OCI-LY1 (cell line): ENCODE measurements around the gene DENND1A.

Experiments
- H2AFZ ChIP-seq: fragments of 200-600 bp; sonication (generic), shearing (Covaris generic); 2 replicates; pipeline ENCODE4 v1.6.0; 2014; ENCODE audit warnings: antibody characterized with exemption, mild to moderate bottlenecking, low read length
- H3F3A ChIP-seq: fragments of 200-600 bp; sonication (generic), shearing (Covaris generic); 2 replicates; pipeline ENCODE4 v1.6.0; 2014; ENCODE audit warnings: mild to moderate bottlenecking, antibody characterized with exemption, low read length, moderate library complexity; ENCODE audit not compliant: insufficient read depth
- H3K27ac ChIP-seq: fragments of 200-600 bp; sonication (generic); 2 replicates; pipeline ENCODE4 v1.5.1; 2014; ENCODE audit warnings: low read length, mixed run types, mild to moderate bottlenecking, low read depth; ENCODE audit not compliant: poor library complexity, severe bottlenecking
- H3K27me3 ChIP-seq: fragments of 200-600 bp; sonication (generic); 2 replicates; pipeline ENCODE4 v1.6.0; 2014; ENCODE audit warnings: antibody characterized with exemption, mild to moderate bottlenecking, low read length, moderate library complexity; ENCODE audit not compliant: insufficient read depth
- H3K36me3 ChIP-seq: fragments of 200-600 bp; sonication (generic); 2 replicates; pipeline ENCODE4 v1.6.1; 2014; ENCODE audit warnings: mild to moderate bottlenecking, antibody characterized with exemption, low read length, moderate library complexity, mixed read lengths; ENCODE audit not compliant: insufficient read depth
- H3K4me1 ChIP-seq: fragments of 200-600 bp; sonication (generic); 2 replicates; pipeline ENCODE4 v1.5.1; 2014; ENCODE audit warnings: mild to moderate bottlenecking, low read length, moderate library complexity; ENCODE audit not compliant: insufficient read depth, severe bottlenecking
- H3K4me2 ChIP-seq: fragments of 200-600 bp; sonication (generic), shearing (Covaris generic); 2 replicates; pipeline ENCODE4 v1.6.1; 2014; ENCODE audit warnings: low read length
- H3K4me3 ChIP-seq: fragments of 200-600 bp; sonication (generic); 2 replicates; pipeline ENCODE4 v1.5.1; 2014; ENCODE audit warnings: low read length, low read depth, mild to moderate bottlenecking, mixed read lengths; ENCODE audit not compliant: poor library complexity, severe bottlenecking
- H3K79me2 ChIP-seq: fragments of 200-600 bp; shearing (Covaris generic); 2 replicates; pipeline ENCODE4 v1.6.1; 2016; ENCODE audit warnings: mixed run types, low read length, mixed read lengths; ENCODE audit not compliant: insufficient read depth
- H3K9ac ChIP-seq: fragments of 200-600 bp; sonication (generic), shearing (Covaris generic); 2 replicates; pipeline ENCODE4 v1.6.1; 2014; ENCODE audit warnings: mild to moderate bottlenecking, low read length, mixed read lengths
- H3K9me2 ChIP-seq: fragments of 200-600 bp; sonication (generic), shearing (Covaris generic); 2 replicates; pipeline ENCODE4 v1.6.1; 2014; ENCODE audit warnings: low read depth, mild to moderate bottlenecking, low read length, mixed read lengths
- H3K9me3 ChIP-seq: fragments of 200-600 bp; shearing (Covaris generic); 2 replicates; pipeline ENCODE4 v1.6.1; 2014; ENCODE audit warnings: low read length, mixed read lengths
- H4K20me1 ChIP-seq: fragments of 200-600 bp; sonication (generic), shearing (Covaris generic); 2 replicates; pipeline ENCODE4 v1.6.0; 2016; ENCODE audit warnings: mild to moderate bottlenecking, low read length; ENCODE audit not compliant: insufficient read depth
- CTCF ChIP-seq: fragments of 200-600 bp; sonication (generic), shearing (Covaris generic); IDR thresholded peaks from 2 replicates; pipeline ENCODE4 v1.5.1; 2017; ENCODE audit warnings: mild to moderate bottlenecking, antibody characterized with exemption, low read length, moderate library complexity, mixed read lengths
- EZH2 ChIP-seq: fragments of 200-600 bp; sonication (generic), shearing (Covaris generic); IDR thresholded peaks from 2 replicates; pipeline ENCODE4 v1.8.0; 2017; ENCODE audit warnings: borderline replicate concordance, mixed run types, mild to moderate bottlenecking, antibody characterized with exemption, low read length, moderate library complexity, mixed read lengths

The DENND1A gene

GRCh38 chr9:123860603-123861002 is 69.3 kb downstream of the DENND1A start:
- H3K27ac ChIP-seq: no peak overlapping the region
- no peaks in the 10 kb centered on the region for H3K9me3 ChIP-seq
- no peak overlapping the region for H2AFZ ChIP-seq
- H4K20me1 ChIP-seq: no peaks in the 10 kb centered on the region
- H3K79me2 ChIP-seq: no peaks in the 10 kb centered on the region
- H3K27me3 ChIP-seq: no peaks in the 10 kb centered on the region
- no peak overlapping the region for H3K4me3 ChIP-seq
- TF ChIP-seq CTCF (no peak), EZH2 (no peak)
- no peak overlapping the region for H3K4me2 ChIP-seq
- no peaks in the 10 kb centered on the region for H3F3A ChIP-seq
- H3K9ac ChIP-seq: no peak overlapping the region
- no peaks in the 10 kb centered on the region for H3K9me2 ChIP-seq
- H3K4me1 ChIP-seq: peaks cover 3% of the 10 kb centered on the region
- no peaks in the 10 kb centered on the region for H3K36me3 ChIP-seq

- no peaks in the 10 kb centered on the region for H3F3A ChIP-seq
- no peak overlapping the region for H3K27ac ChIP-seq
- TF ChIP-seq EZH2: no peak
- TF ChIP-seq CTCF: no peak
Measured at GRCh38 chr9:123852403-123852802, 77.5 kb downstream of the DENND1A start.

DNA sequence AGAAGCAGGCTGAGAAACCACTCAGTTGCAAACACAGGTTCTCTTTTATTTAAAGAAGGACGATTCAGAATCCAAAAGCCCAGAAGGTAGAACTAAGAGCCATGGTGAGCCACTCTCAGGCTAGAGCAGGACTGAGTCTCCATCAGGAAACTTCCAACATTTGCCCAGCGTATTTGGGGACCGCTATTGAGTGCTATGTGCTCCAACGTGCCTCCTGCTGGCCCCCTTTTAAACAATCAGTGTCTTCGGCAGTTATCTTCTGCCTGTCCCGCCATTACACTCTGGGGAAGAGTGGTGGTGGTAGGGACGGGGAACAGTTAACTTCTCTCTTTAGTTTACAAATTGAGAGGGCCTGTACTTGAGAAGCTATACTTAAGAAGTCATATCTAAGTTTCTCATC is 78.1 kb downstream of the DENND1A start:
- Histone ChIP-seq H4K20me1 (no peaks in the 10 kb centered on the region), H3K4me1 (no peaks in the 10 kb centered on the region), H2AFZ (no peak overlapping the region), H3F3A (no peaks in the 10 kb centered on the region), H3K4me2 (no peak overlapping the region), H3K9me2 (no peaks in the 10 kb centered on the region), H3K9me3 (peaks cover 8% of the 10 kb centered on the region), H3K36me3 (no peaks in the 10 kb centered on the region), H3K9ac (no peak overlapping the region), H3K27me3 (no peaks in the 10 kb centered on the region), H3K27ac (no peak overlapping the region), H3K4me3 (no peak overlapping the region), H3K79me2 (no peaks in the 10 kb centered on the region)
- no peak for TF ChIP-seq CTCF
- no peak for TF ChIP-seq EZH2

More at GRCh38 chr9:123852403-123852802, 77.5 kb downstream of the DENND1A start:
- Histone ChIP-seq H3K9ac (no peak overlapping the region), H3K79me2 (no peaks in the 10 kb centered on the region), H3K4me1 (no peaks in the 10 kb centered on the region), H3K36me3 (no peaks in the 10 kb centered on the region), H3K9me3 (peaks cover 2% of the 10 kb centered on the region), H3K27me3 (no peaks in the 10 kb centered on the region), H3K9me2 (no peaks in the 10 kb centered on the region), H4K20me1 (no peaks in the 10 kb centered on the region), H2AFZ (no peak overlapping the region), H3K4me3 (no peak overlapping the region), H3K4me2 (no peak overlapping the region)
